Osteoblast (primary cell): Measurements from ENCODE around the gene IRS1. TPM values are rescaled to one million over a fixed set of nuclear protein-coding genes. Genes with fewer than 3 reads are reported as not detected.

Source experiments
- DNase-seq: peaks from one replicate; pipeline ENCODE4 v3.0.0; 2011; ENCODE audit warnings: low spot score, mixed read lengths; ENCODE audit not compliant: insufficient read length; ENCODE audit errors: missing footprints
- H2AFZ ChIP-seq: 2 replicates; pipeline ENCODE4 v1.6.0; 2011; ENCODE audit warnings: mild to moderate bottlenecking, low read length
- H3K27ac ChIP-seq: 2 replicates; pipeline ENCODE4 v1.5.1; 2011; ENCODE audit warnings: mild to moderate bottlenecking, low read depth, low read length, moderate library complexity
- H3K27me3 ChIP-seq: 2 replicates; pipeline ENCODE4 v1.6.0; 2012; ENCODE audit warnings: mild to moderate bottlenecking, control low read depth, inconsistent platforms, low read length, moderate library complexity; ENCODE audit not compliant: insufficient read depth
- H3K36me3 ChIP-seq: 2 replicates; pipeline ENCODE4 v1.5.1; 2011; ENCODE audit warnings: mild to moderate bottlenecking, low read length, control low read depth, moderate library complexity; ENCODE audit not compliant: insufficient read depth
- H3K4me1 ChIP-seq: 2 replicates; pipeline ENCODE4 v1.5.1; 2011; ENCODE audit warnings: mild to moderate bottlenecking, low read length, control low read depth, moderate library complexity; ENCODE audit not compliant: insufficient read depth
- H3K4me2 ChIP-seq: 2 replicates; pipeline ENCODE4 v1.6.0; 2011; ENCODE audit warnings: mild to moderate bottlenecking, low read length; ENCODE audit not compliant: insufficient read depth
- H3K4me3 ChIP-seq: fragments of 200-600 bp; sonication (generic); 3 replicates; pipeline ENCODE4 v1.5.1; 2012; ENCODE audit warnings: mild to moderate bottlenecking, low read length, inconsistent platforms; ENCODE audit not compliant: insufficient read depth
- H3K79me2 ChIP-seq: 2 replicates; pipeline ENCODE4 v1.6.0; 2012; ENCODE audit warnings: mild to moderate bottlenecking, low read length, control low read depth, inconsistent platforms; ENCODE audit not compliant: insufficient read depth
- H3K9me3 ChIP-seq: 2 replicates; pipeline ENCODE4 v1.5.1; 2011; ENCODE audit warnings: low read depth, low read length, control low read depth
- H4K20me1 ChIP-seq: 2 replicates; pipeline ENCODE4 v1.6.0; 2012; ENCODE audit warnings: mild to moderate bottlenecking, low read length, control low read depth; ENCODE audit not compliant: insufficient read depth
- total RNA-seq: library from RNA; depleted of rRNA; stranded (reverse); fragments of >200 nt; gene quantifications from 2 replicates; pipeline ENCODE4 v1.2.3, GENCODE V29; 2012
- TF ChIP-seq, protein P1 (sequence below): IDR thresholded peaks from 2 replicates; pipeline ENCODE4 v1.5.1; 2011; ENCODE audit warnings: mild to moderate bottlenecking, low read depth, low read length, moderate library complexity; ENCODE audit errors: extremely low read depth

The IRS1 gene
- total RNA-seq, 1 donor: 27.9 TPM

- no peak for DNase-seq
- Histone ChIP-seq H3K4me2 (no peak overlapping the region), H4K20me1 (no peaks in the 10 kb centered on the region), H2AFZ (no peak overlapping the region), H3K79me2 (peaks cover 91% of the 10 kb centered on the region), H3K9me3 (no peaks in the 10 kb centered on the region), H3K4me1 (peaks cover 11% of the 10 kb centered on the region), H3K4me3 (no peak overlapping the region), H3K27me3 (no peaks in the 10 kb centered on the region), H3K36me3 (peaks cover 15% of the 10 kb centered on the region), H3K27ac (no peak overlapping the region)
- TF ChIP-seq, protein P1, sequence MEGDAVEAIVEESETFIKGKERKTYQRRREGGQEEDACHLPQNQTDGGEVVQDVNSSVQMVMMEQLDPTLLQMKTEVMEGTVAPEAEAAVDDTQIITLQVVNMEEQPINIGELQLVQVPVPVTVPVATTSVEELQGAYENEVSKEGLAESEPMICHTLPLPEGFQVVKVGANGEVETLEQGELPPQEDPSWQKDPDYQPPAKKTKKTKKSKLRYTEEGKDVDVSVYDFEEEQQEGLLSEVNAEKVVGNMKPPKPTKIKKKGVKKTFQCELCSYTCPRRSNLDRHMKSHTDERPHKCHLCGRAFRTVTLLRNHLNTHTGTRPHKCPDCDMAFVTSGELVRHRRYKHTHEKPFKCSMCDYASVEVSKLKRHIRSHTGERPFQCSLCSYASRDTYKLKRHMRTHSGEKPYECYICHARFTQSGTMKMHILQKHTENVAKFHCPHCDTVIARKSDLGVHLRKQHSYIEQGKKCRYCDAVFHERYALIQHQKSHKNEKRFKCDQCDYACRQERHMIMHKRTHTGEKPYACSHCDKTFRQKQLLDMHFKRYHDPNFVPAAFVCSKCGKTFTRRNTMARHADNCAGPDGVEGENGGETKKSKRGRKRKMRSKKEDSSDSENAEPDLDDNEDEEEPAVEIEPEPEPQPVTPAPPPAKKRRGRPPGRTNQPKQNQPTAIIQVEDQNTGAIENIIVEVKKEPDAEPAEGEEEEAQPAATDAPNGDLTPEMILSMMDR: no peak
Measured at GRCh38 chr2:226740039-226740648, 59.5 kb downstream of the IRS1 start.

DNA sequence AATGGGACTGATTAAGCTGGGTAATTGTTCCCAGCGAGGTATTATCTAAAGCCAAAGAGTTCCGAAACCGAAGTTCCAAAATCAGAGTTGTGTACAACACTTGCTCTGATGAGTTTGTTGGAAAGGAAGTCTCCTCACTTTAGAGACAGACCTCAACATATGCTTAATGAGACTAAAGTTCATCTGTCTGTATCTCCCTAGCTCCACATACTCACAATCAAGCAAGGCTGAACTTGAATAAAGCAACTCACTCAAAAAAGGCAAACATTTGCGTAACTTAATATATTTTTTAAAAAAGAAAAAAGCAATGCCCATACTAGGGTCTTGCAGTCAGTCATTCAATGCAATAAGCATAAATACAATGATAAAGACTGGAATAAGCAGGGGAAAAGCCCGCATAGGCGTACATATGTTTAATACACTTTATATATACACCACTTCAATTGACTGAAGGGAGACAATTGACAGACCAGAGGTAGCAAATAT, 60.0 kb downstream of the IRS1 start:
- DNase-seq: no peak
- H4K20me1 ChIP-seq: no peaks in the 10 kb centered on the region
- H3K27me3 ChIP-seq: no peaks in the 10 kb centered on the region
- peaks cover 91% of the 10 kb centered on the region for H3K79me2 ChIP-seq
- H3K4me1 ChIP-seq: peaks cover 17% of the 10 kb centered on the region
- H3K4me2 ChIP-seq: no peak overlapping the region
- no peak overlapping the region for H3K27ac ChIP-seq
- H3K36me3 ChIP-seq: peaks cover 20% of the 10 kb centered on the region
- no peaks in the 10 kb centered on the region for H3K9me3 ChIP-seq
- TF ChIP-seq, protein P1: no peak
- no peak overlapping the region for H2AFZ ChIP-seq
- no peak overlapping the region for H3K4me3 ChIP-seq

DNA sequence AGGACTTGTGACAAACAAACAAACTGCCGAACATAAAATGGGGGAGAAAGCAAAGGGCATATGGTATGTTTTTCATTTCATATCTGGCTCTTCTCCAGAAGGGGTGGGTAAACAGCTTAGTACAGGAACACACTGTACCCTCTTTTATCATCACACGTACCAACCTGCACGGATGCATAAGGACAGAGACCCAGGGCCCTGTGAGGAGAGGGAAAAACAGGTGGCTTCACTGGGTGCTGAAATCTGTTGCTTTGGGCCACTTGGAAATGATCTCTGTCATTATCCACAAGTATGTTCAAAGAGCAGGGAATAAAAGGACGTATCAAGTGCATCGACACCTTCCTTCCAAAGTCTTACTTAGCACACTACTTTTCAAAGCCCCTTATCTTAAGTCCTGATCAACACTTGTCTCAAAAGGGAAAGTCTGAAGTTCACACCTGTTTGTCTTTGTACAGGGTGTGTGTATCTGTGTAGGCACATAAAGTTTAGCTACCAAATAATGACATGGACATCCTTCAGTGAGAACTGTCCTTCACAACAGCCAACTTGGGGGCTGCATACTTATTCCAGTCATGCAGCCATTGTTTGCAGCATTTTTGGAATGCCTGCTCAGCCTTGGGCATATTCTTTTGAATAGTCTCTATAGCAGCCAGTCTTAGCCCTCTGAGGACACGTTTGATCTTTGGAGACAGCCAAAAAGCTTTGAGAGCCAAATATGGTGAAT, 60.6 kb downstream of the IRS1 start:
- H4K20me1 ChIP-seq: no peaks in the 10 kb centered on the region
- H3K36me3 ChIP-seq: peaks cover 26% of the 10 kb centered on the region
- peaks cover 90% of the 10 kb centered on the region for H3K79me2 ChIP-seq
- H2AFZ ChIP-seq: no peak overlapping the region
- no peak overlapping the region for H3K4me3 ChIP-seq
- TF ChIP-seq, protein P1: no peak
- no peaks in the 10 kb centered on the region for H3K9me3 ChIP-seq
- no peak overlapping the region for H3K27ac ChIP-seq
- no peaks in the 10 kb centered on the region for H3K27me3 ChIP-seq
- no peak for DNase-seq
- H3K4me1 ChIP-seq: peaks cover 22% of the 10 kb centered on the region
- H3K4me2 ChIP-seq: no peak overlapping the region

GRCh38 chr2:226738191-226738820, 61.3 kb downstream of the IRS1 start:
- H3K27me3 ChIP-seq: no peaks in the 10 kb centered on the region
- H3K79me2 ChIP-seq: peaks cover 84% of the 10 kb centered on the region
- H3K4me3 ChIP-seq: no peak overlapping the region
- DNase-seq: no peak
- no peaks in the 10 kb centered on the region for H4K20me1 ChIP-seq
- no peak overlapping the region for H2AFZ ChIP-seq
- peaks cover 27% of the 10 kb centered on the region for H3K4me1 ChIP-seq
- no peaks in the 10 kb centered on the region for H3K9me3 ChIP-seq
- peaks cover 27% of the 10 kb centered on the region for H3K36me3 ChIP-seq
- H3K27ac ChIP-seq: no peak overlapping the region
- TF ChIP-seq, protein P1: no peak
- H3K4me2 ChIP-seq: no peak overlapping the region
